BE2C (cell line): ENCODE results near the gene FXYD3.

Experiments
- DNase-seq: peaks from one replicate; pipeline ENCODE4 v3.0.0-alpha.2; 2020
- H3K27me3 ChIP-seq: fragments of 250-450 bp; sonication (Bioruptor Pico); 2 replicates; pipeline ENCODE4 v1.5.1; 2020; ENCODE audit warnings: mild to moderate bottlenecking
- H3K36me3 ChIP-seq: fragments of 250-450 bp; sonication (Bioruptor Pico); 2 replicates; pipeline ENCODE4 v1.5.1; 2020; ENCODE audit warnings: mild to moderate bottlenecking
- H3K4me1 ChIP-seq: fragments of 250-450 bp; sonication (Bioruptor Pico); 2 replicates; pipeline ENCODE4 v1.5.1; 2020
- H3K4me3 ChIP-seq: 2 replicates; pipeline ENCODE4 v1.5.1; 2011; ENCODE audit warnings: low read depth, low read length
- H3K9me3 ChIP-seq: fragments of 250-450 bp; sonication (Bioruptor Pico); 2 replicates; pipeline ENCODE4 v1.5.1; 2020
- TF ChIP-seq, protein P1 (sequence below): IDR thresholded peaks from 2 replicates; pipeline ENCODE4 v1.5.1; 2012; ENCODE audit warnings: mild to moderate bottlenecking, low read depth, low read length

The FXYD3 gene

GRCh38 chr19:35157431-35157830 lies 41.8 kb downstream of the FXYD3 start:
- H3K27me3 ChIP-seq = peaks cover 82% of the 10 kb centered on the region
- no peak overlapping the region for H3K4me3 ChIP-seq
- TF ChIP-seq, protein P1, sequence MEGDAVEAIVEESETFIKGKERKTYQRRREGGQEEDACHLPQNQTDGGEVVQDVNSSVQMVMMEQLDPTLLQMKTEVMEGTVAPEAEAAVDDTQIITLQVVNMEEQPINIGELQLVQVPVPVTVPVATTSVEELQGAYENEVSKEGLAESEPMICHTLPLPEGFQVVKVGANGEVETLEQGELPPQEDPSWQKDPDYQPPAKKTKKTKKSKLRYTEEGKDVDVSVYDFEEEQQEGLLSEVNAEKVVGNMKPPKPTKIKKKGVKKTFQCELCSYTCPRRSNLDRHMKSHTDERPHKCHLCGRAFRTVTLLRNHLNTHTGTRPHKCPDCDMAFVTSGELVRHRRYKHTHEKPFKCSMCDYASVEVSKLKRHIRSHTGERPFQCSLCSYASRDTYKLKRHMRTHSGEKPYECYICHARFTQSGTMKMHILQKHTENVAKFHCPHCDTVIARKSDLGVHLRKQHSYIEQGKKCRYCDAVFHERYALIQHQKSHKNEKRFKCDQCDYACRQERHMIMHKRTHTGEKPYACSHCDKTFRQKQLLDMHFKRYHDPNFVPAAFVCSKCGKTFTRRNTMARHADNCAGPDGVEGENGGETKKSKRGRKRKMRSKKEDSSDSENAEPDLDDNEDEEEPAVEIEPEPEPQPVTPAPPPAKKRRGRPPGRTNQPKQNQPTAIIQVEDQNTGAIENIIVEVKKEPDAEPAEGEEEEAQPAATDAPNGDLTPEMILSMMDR = no peak
- no peaks in the 10 kb centered on the region for H3K36me3 ChIP-seq
- no peaks in the 10 kb centered on the region for H3K4me1 ChIP-seq
- DNase-seq = no peak
- 0 out of 2 replicates have a peak, but pooled peaks cover 2% of the 10 kb centered on the region for H3K9me3 ChIP-seq

- no peaks in the 10 kb centered on the region for H3K4me1 ChIP-seq
- peaks cover 64% of the 10 kb centered on the region for H3K27me3 ChIP-seq
- TF ChIP-seq, protein P1 = no peak
- DNase-seq = no peak
- 0 out of 2 replicates have a peak, but pooled peaks cover 2% of the 10 kb centered on the region for H3K9me3 ChIP-seq
- H3K4me3 ChIP-seq = no peak overlapping the region
- no peaks in the 10 kb centered on the region for H3K36me3 ChIP-seq
Measured at GRCh38 chr19:35159606-35160005, 44.0 kb downstream of the FXYD3 start.

GRCh38 chr19:35160629-35161433 lies 45.2 kb downstream of the FXYD3 start:
- Histone ChIP-seq H3K9me3 (0 out of 2 replicates have a peak, but pooled peaks cover 2% of the 10 kb centered on the region), H3K36me3 (no peaks in the 10 kb centered on the region), H3K27me3 (peaks cover 51% of the 10 kb centered on the region), H3K4me3 (no peak overlapping the region), H3K4me1 (no peaks in the 10 kb centered on the region)
- DNase-seq = no peak
- TF ChIP-seq, protein P1 = no peak

DNA sequence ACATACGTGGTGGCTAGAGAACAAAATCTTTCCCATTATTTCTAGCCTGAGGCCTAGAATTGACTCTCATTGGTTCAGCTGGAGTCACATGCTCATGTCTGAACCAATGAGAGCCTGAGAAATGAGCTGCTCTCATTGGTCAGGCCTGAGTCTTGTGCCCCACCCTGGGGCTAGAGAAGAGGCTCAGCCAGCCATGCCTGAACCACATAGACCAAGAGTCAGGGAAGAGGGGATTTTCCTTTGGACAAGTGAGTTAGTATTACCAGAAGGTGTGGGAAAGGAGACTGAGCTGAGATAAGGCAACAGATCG lies 45.8 kb downstream of the FXYD3 start:
- Histone ChIP-seq H3K36me3 (no peaks in the 10 kb centered on the region), H3K27me3 (peaks cover 46% of the 10 kb centered on the region), H3K4me3 (no peak overlapping the region), H3K4me1 (no peaks in the 10 kb centered on the region), H3K9me3 (0 out of 2 replicates have a peak, but pooled peaks cover 2% of the 10 kb centered on the region)
- TF ChIP-seq, protein P1 = no peak
- no peak for DNase-seq

DNA sequence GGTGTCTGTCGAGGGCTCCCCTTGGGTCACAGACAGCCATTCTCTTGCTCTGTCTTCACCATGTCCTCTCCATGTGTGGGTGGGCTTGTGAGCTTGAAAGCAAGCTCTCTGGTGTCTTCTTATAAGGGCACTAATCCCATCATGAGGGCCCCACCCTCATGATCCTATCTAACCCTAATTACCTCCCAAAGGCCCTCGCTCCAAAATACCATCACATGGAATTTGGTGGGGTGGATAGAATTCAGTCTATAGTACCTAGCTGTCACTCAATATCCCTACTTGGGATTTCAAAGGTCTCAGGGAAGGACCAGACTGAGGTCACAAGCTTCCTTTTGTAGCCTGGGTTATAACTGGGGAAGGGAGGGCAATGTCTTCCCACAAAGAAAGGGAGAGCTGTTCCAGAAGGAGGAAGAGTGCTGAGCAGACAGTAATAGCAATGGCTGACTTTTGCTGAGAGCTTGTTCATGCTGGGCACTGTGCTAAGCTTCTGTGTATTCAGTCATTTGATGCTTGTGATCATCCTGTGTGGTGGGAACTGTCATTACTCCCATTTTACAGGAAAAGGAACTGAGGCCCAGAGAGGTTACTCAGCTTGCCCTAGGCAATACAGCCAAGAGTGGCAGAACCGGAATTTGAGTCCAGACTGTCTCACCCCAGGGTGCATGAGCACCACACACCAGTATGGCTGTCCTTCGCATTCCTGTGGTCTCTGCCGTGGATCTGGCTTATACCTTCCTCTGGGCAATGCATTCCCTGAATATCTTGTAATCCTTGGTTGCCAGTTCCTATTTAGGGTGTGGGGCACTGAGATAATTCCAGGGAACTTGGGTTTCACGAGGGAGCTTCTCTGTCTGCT lies 47.1 kb downstream of the FXYD3 start:
- H3K36me3 ChIP-seq = no peaks in the 10 kb centered on the region
- TF ChIP-seq, protein P1 = no peak
- H3K4me1 ChIP-seq = no peaks in the 10 kb centered on the region
- H3K9me3 ChIP-seq = 0 out of 2 replicates have a peak, but pooled peaks cover 2% of the 10 kb centered on the region
- peaks cover 33% of the 10 kb centered on the region for H3K27me3 ChIP-seq
- no peak overlapping the region for H3K4me3 ChIP-seq
- DNase-seq = no peak
